ENCODE measurements around the gene CSE1L.
"Not testable (repeated sequence)": the region's sequence is repeated elsewhere in the genome, so short reads cannot be mapped to it uniquely, and the experiment has no call there.

Gene CSE1L

DNA sequence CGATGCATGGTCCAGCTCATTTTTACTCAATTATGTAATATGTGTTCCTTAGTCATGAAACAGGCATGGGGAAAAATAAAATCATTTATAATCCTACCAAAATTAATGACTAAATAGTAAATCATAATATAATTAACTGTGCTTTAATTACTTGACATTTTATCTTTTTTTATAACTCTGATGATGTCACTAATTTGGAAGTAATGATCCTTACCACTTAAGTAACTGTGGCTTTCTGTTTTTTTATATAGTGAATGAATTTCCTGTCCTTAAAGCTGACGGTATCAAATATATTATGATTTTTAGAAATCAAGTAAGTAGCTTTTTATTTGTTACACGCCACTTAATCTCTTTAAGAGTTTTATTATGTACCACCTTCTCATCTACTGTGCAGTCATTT, 32.2 kb downstream of the CSE1L start:
- no peak for DNase-seq (ENCODE audit: low spot score)

- not testable (repeated sequence) for DNase-seq (ENCODE audit: low spot score)
These were observed 36.2 kb downstream of the CSE1L start for GRCh38 chr20:49082295-49082694.

- no peak for DNase-seq (ENCODE audit: low spot score)
These were observed 45.0 kb downstream of the CSE1L start for GRCh38 chr20:49091104-49091503.

DNA sequence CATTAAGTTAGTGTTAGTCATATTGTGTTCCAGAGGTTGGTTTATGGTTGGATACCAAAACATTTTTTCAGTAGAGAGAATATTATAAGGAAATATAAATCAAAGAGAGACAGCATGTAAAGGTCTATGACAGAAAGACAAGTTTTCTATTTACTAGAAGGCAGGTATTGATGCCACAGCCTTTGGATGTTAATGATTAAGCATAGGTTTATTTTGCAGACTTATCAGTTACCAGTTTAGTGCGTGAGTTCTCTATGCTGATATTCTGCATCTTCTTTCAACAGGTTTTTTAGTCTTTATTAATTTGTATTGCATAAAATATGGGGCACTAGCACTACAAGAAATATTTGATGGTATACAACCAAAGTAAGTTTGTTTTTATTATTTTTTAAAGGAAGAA, 45.6 kb downstream of the CSE1L start:
- no peak for DNase-seq (ENCODE audit: low spot score)

- no peak for DNase-seq (ENCODE audit: low spot score)
These were observed 50.2 kb downstream of the CSE1L start for GRCh38 chr20:49096203-49096730.

DNA sequence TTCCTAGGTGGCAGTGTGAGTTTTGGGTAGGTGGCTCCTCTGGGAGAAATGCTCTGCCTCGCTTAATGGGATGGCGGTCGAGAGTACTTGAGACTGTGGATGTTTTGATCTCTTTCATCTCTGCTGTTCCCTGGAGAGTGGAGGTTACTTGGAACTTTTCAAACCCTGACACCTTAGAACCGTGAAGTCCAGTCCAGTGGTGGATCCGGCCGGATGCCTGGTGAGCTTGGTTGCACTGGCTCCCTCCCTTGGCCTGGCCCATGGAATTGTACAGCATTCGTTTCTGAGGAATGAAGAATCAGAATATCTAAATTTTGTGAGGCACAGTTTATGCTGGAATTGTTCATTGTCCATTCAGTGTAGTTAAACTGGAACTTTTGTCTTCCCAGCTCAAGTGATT, 51.0 kb downstream of the CSE1L start:
- no peak for DNase-seq (ENCODE audit: low spot score)

- no peak for DNase-seq (ENCODE audit: low spot score)
These were observed 52.0 kb downstream of the CSE1L start for GRCh38 chr20:49098136-49098535.

GRCh38 chr20:49099011-49099410, 52.9 kb downstream of the CSE1L start:
- no peak for DNase-seq (ENCODE audit: low spot score)

- not testable (repeated sequence) for DNase-seq (ENCODE audit: low spot score)
These were observed 54.2 kb downstream of the CSE1L start for GRCh38 chr20:49100292-49100691.

DNA sequence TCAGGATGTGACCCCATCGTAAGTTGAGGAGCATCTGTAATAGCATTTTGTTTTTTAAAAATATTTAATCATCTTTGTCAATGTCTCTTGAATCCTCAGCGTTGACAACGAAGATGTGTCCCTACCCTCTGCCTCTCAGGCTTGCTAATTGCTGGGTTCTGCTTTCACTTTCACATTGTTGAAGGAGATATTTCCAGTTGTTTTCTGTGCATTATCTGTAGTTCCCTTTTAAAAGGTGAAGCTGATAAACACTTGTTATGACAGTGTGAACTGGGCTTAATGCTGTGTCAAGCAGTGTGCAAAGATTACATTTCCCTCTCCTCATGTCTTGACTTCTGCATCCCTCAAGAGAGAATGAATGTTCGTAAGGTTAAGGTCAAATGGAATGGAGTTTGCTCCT, 54.9 kb downstream of the CSE1L start:
- DNase-seq (ENCODE audit: low spot score) = no peak

- DNase-seq (ENCODE audit: low spot score) = no peak
These were observed 56.9 kb downstream of the CSE1L start for GRCh38 chr20:49103019-49103418.

DNA sequence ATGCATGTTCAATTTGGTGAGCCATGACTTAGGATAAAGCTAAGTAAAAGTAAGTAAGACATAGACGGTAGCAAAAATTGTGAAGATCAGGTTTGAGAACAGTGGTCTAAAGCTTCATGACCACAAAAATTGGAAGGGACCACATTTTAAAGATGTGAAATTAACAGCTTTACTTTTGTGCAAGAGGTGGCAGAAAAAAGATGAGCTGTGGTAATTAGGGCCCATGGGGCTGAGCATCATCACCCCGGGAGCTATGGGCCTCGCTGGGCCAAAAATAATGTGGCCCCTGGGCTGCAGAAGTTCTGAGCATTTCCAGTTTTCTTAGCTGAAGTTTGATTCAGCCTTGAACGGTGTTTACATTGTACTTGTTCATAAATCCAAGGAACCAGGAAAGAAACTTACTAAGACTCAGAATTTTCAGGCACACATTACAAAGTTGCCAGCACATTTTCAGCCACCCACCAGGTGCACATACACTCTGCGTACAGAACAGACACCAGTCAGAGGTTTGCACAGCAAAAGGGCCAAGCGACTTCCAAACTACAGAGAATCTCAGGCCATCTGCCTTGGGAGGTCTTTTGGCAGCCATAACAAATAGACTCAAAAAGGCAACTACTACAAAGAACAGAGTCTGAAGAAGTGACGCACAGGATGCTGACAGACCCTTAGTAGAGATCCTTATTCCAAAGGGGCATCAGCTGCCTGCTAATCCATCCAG, 57.7 kb downstream of the CSE1L start:
- DNase-seq (ENCODE audit: low spot score) = no peak

DNA sequence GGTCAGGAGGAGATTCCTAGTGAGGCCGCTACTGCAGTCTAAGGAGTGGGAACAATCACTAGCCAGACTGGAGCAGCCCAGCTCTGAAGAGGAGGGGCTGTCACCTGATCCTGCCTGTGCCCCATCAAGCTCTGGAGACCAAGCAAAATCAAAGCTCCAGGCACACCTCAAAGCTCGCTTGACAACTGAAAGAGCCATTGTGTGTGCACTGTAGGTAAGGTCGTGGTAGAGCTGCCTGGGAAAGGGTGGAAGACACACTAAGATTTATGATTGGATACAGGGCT, 58.2 kb downstream of the CSE1L start:
- no peak for DNase-seq (ENCODE audit: low spot score)

GRCh38 chr20:49104979-49105547, 59.0 kb downstream of the CSE1L start:
- not testable (repeated sequence) for DNase-seq (ENCODE audit: low spot score)

- no peak for DNase-seq (ENCODE audit: low spot score)
These were observed 60.2 kb downstream of the CSE1L start for GRCh38 chr20:49106328-49106727.

GRCh38 chr20:49110767-49111694, 64.9 kb downstream of the CSE1L start:
- DNase-seq (ENCODE audit: low spot score) = no peak

- DNase-seq (ENCODE audit: low spot score) = no peak
These were observed 66.6 kb downstream of the CSE1L start for GRCh38 chr20:49112596-49113274.

- no peak for DNase-seq (ENCODE audit: low spot score)
These were observed 69.5 kb downstream of the CSE1L start for GRCh38 chr20:49115564-49115963.

- no peak for DNase-seq (ENCODE audit: low spot score)
These were observed 72.2 kb downstream of the CSE1L start for GRCh38 chr20:49118307-49118706.

DNA sequence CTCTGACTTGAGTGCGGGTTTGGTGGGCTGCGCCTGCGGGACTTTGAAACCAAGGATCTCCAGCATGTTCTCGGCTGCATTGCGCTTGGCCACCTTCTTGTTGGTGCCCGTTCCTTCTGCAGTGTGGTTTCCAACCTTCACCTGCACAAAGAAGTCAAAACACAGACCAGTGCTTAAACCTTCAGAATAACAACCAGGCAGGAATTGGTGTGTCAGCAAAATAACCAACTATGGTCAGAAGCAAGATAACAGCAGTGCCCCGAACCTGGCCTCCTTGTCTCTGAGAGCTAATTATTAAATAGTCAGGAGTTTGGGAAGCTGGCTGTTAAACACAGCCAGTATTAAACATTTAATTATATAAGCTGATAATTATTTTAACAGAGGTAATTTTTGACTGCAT, 73.9 kb downstream of the CSE1L start:
- DNase-seq (ENCODE audit: low spot score) = no peak

DNA sequence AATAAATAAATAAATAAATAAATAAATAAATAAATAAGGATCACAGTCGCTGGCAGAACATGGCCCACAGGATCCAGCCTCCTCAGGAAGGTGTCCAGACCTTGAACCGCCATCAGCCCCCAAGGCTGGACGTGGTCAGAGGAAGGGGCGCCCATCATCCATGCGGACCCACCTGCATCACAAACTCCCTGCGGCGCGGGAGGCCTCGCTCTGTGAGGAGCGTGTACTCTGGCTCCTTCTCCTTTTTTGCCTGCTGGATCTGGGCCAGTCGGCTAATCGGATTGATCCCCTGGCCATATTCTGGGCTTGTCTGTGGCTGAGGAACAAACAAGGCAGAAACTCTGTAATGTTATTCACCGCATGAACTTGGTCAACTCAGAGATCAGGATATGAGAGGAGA, 76.8 kb downstream of the CSE1L start:
- DNase-seq (ENCODE audit: low spot score) = no peak

DNA sequence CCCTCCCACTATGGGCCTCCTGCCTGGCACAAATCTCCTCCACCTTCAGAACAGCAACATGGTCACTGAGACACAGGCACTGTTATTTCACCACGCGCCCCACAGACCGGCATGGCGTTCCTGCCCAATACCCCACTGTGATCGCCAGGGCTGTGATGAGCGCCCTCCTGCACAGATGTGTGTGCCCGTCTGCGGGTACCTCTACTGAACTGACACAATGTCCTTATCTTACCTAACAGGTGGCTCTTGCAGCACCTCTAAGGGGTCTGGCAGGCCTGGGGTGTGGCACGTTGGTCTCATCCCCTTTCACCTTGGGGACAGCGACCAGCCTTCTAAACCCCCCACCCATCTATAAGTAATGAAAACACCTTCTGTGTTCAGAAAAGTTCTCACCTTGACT, 77.9 kb downstream of the CSE1L start:
- DNase-seq (ENCODE audit: low spot score) = no peak

All from left forelimb (tissue), 1 donor.